GM10266 (cell line): Measurements from ENCODE around the gene MMP27.

Experiments used
- DNase-seq: peaks from one replicate; pipeline ENCODE4 v3.0.0; 2012; ENCODE audit errors: extremely low spot score
- CTCF ChIP-seq: IDR thresholded peaks from 2 replicates; pipeline ENCODE4 v1.5.1; 2012; ENCODE audit warnings: mild to moderate bottlenecking, low read depth; ENCODE audit not compliant: control insufficient read depth, insufficient read depth; ENCODE audit errors: missing control alignments

MMP27 gene

GRCh38 chr11:102666331-102666957 is 39.1 kb downstream of the MMP27 start:
- DNase-seq, result peak; percentile 50
- peak; percentile 73 for TF ChIP-seq CTCF

- no peak for DNase-seq
- peak; percentile 50 for TF ChIP-seq CTCF
These were observed 41.4 kb downstream of the MMP27 start for GRCh38 chr11:102664001-102664752.

- DNase-seq, result no peak
- no peak for TF ChIP-seq CTCF
These were observed 43.0 kb downstream of the MMP27 start for GRCh38 chr11:102662607-102663006.

GRCh38 chr11:102661040-102661439 is 44.5 kb downstream of the MMP27 start:
- no peak for TF ChIP-seq CTCF
- DNase-seq, result no peak

- no peak for DNase-seq
- no peak for TF ChIP-seq CTCF
These were observed 49.0 kb downstream of the MMP27 start for GRCh38 chr11:102656528-102656927.

- TF ChIP-seq CTCF, result no peak
- no peak for DNase-seq
These were observed 50.0 kb downstream of the MMP27 start for GRCh38 chr11:102655547-102655946.

GRCh38 chr11:102654761-102655160 is 50.8 kb downstream of the MMP27 start:
- no peak for DNase-seq
- TF ChIP-seq CTCF, result no peak
